NB4 (cell line): ENCODE measurements around the gene LETM1.

Source experiments
- DNase-seq: peaks from one replicate; pipeline ENCODE4 v3.0.0; 2010; ENCODE audit warnings: low read depth
- H3K4me3 ChIP-seq: one replicate; pipeline ENCODE4 v1.5.1; 2011; ENCODE audit warnings: mild to moderate bottlenecking, low read depth, low read length, moderate library complexity
- MAX ChIP-seq: IDR thresholded peaks from 2 replicates; pipeline ENCODE4 v1.6.1; 2011; ENCODE audit warnings: low read depth, low read length
- MYC ChIP-seq: IDR thresholded peaks from 2 replicates; pipeline ENCODE4 v1.6.1; 2011; ENCODE audit warnings: low read depth, low read length
- POLR2A ChIP-seq: IDR thresholded peaks from 2 replicates; pipeline ENCODE4 v1.6.1; 2011; ENCODE audit warnings: mild to moderate bottlenecking; ENCODE audit not compliant: insufficient read length; ENCODE audit errors: extremely low read depth
- TF ChIP-seq, protein P1 (sequence below): IDR thresholded peaks from one replicate; pipeline ENCODE4 v1.5.1; 2012; ENCODE audit warnings: low read depth, low read length

LETM1 gene

DNA sequence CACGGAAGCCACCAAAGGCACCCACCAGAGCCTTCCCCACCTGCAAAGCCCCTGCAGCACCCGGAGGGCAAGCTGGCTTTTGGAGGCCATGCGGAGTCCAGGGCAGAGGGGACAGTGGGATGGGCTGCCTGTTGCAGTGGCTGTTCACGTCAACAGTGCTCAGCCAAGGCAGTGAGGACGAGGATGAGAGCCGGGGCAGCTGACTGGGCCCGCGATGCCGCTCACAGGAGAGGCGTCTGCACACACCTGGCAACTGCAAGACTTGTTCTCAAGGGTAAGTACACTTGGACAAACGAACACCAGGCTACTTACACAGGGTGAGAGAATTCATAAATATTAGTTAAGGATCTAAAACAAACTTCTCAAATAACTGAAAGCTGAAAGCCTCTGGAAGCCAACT lies 43.2 kb downstream of the LETM1 start:
- no peak overlapping the region for H3K4me3 ChIP-seq
- TF ChIP-seq POLR2A (no peak), MYC (no peak), MAX (no peak)
- TF ChIP-seq, protein P1, sequence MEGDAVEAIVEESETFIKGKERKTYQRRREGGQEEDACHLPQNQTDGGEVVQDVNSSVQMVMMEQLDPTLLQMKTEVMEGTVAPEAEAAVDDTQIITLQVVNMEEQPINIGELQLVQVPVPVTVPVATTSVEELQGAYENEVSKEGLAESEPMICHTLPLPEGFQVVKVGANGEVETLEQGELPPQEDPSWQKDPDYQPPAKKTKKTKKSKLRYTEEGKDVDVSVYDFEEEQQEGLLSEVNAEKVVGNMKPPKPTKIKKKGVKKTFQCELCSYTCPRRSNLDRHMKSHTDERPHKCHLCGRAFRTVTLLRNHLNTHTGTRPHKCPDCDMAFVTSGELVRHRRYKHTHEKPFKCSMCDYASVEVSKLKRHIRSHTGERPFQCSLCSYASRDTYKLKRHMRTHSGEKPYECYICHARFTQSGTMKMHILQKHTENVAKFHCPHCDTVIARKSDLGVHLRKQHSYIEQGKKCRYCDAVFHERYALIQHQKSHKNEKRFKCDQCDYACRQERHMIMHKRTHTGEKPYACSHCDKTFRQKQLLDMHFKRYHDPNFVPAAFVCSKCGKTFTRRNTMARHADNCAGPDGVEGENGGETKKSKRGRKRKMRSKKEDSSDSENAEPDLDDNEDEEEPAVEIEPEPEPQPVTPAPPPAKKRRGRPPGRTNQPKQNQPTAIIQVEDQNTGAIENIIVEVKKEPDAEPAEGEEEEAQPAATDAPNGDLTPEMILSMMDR, result no peak
- no peak for DNase-seq

GRCh38 chr4:1810765-1811164 lies 45.2 kb downstream of the LETM1 start:
- TF ChIP-seq MAX (no peak), POLR2A (no peak), MYC (no peak)
- TF ChIP-seq, protein P1, result no peak
- no peak overlapping the region for H3K4me3 ChIP-seq
- no peak for DNase-seq

GRCh38 chr4:1809754-1810502 lies 46.0 kb downstream of the LETM1 start:
- no peak overlapping the region for H3K4me3 ChIP-seq
- peak; percentile 69 for TF ChIP-seq MAX
- peak; percentile 51; the same call in 1 of the 2 replicates for TF ChIP-seq MYC
- TF ChIP-seq POLR2A, result no peak
- TF ChIP-seq, protein P1, result peak; percentile 98
- DNase-seq, result peak; percentile 91

DNA sequence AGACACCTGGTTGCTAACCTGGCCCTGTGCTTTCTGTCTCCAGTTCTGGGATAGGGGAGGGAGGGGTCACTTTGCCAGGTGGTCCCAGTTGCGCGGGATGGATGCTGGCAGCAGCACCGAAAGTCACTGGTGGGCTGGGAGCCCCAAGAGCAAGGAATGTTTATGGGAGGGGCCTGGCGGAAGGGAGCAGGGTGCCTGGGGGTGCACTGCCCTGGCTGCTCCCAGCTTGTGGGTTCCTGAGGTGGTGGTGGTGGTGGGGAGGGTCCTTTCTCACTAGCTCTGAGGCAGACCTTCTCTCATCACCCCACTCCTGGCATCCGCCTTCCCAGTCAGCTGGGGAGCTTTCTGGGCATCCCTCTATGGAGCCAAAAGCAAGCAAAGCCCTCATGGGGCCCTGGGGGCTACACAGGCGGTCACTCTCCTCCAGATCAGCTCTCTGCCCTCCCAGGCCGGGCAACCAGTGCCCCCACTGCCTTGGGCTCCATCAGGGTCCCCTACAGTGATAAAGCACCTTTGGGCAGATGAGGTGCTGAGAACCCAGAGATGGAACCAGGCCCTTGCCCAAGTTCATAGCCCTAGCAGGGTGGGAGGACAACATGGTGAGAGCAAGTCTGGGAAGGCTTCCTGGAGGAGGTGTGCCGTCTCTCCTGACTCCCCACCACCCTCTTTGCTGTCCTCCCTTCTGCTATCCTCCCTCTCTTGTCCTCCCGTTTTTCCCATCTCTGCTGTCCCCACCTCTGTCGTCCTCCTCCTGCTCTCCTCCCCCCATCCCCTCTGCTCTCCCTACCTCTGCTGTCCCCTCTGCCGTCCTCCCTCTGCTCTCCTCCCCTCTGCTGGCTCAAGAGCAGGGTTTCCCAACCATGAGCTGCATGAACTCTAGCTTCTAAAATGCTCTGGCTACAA lies 46.9 kb downstream of the LETM1 start:
- no peak for DNase-seq
- no peak overlapping the region for H3K4me3 ChIP-seq
- TF ChIP-seq POLR2A (no peak), MAX (no peak), MYC (no peak)
- TF ChIP-seq, protein P1, result no peak

- no peak for DNase-seq
- TF ChIP-seq POLR2A (no peak), MAX (no peak), MYC (no peak)
- TF ChIP-seq, protein P1, result no peak
- no peak overlapping the region for H3K4me3 ChIP-seq
Observed at GRCh38 chr4:1808396-1808795, 47.6 kb downstream of the LETM1 start.
